Endothelial cell of umbilical vein (primary cell): Measurements from ENCODE around the gene RIPK3. TPM values are rescaled to one million over a fixed set of nuclear protein-coding genes. Genes with fewer than 3 reads are reported as not detected.

Experiments used
- BruUV-seq: library from RNA; stranded (reverse); fragments of 400-500 nt; replicated peaks from 2 replicates; lab custom pipeline; 2021; lab: Mats Ljungman, UMichigan
- CTCF ChIA-PET: fragments of 300-600, 350-600 bp; sonication (Branson Sonifier 250); formaldehyde crosslinking; loops from one replicate; lab custom pipeline; 2021; ENCODE audit warnings: antibody characterized with exemption, inconsistent platforms; lab: Charles Lee
- POLR2A ChIA-PET: fragments of 300-600, 350-600 bp; sonication (Branson Sonifier 250); formaldehyde crosslinking; loops from one replicate; lab custom pipeline; 2021; ENCODE audit warnings: antibody characterized with exemption, inconsistent platforms; lab: Charles Lee
- DNase-seq: peaks from one replicate; pipeline ENCODE4 v3.0.0-alpha.2; 2011; ENCODE audit warnings: low read depth, low spot score
- FAIRE-seq: peaks from 2 replicates; lab custom pipeline; 2011; peaks lifted over from hg19 to GRCh38; lab: Jason Lieb, UNC
- H2AFZ ChIP-seq: 2 replicates; pipeline ENCODE4 v1.6.0; 2012; ENCODE audit warnings: low read depth, low read length, control low read depth, inconsistent platforms
- H3K27ac ChIP-seq: 2 replicates; pipeline ENCODE4 v1.5.1; 2011; ENCODE audit warnings: low read depth, mild to moderate bottlenecking, control low read depth, low read length, moderate library complexity; ENCODE audit not compliant: insufficient read depth
- H3K27me3 ChIP-seq, 2 experiments: 2 replicates each; pipeline versions ENCODE4 v1.6.0 to v1.6.1; 2011; ENCODE audit warnings: low read length in 2 of 2, mixed read lengths in 1 of 2; ENCODE audit not compliant: control insufficient read depth in 2 of 2, insufficient read depth in 2 of 2
- H3K36me3 ChIP-seq, 2 experiments: 2 replicates in 1 of 2; 3 replicates in 1 of 2; pipeline ENCODE4 v1.5.1; 2011; ENCODE audit warnings: low read length in 2 of 2, mild to moderate bottlenecking in 1 of 2, moderate library complexity in 1 of 2; ENCODE audit not compliant: control insufficient read depth in 2 of 2, insufficient read depth in 2 of 2; ENCODE audit errors: extremely low read depth in 1 of 2
- H3K4me1 ChIP-seq: 3 replicates; pipeline ENCODE4 v1.5.1; 2011; ENCODE audit warnings: mild to moderate bottlenecking, low read length; ENCODE audit not compliant: control insufficient read depth, insufficient read depth; ENCODE audit errors: extremely low read depth
- H3K4me2 ChIP-seq: 2 replicates; pipeline ENCODE4 v1.6.1; 2011; ENCODE audit warnings: low read length, control low read depth, mixed read lengths; ENCODE audit not compliant: insufficient read depth
- H3K4me3 ChIP-seq, 3 experiments: fragments of 200-600 bp in 1 of 3; sonication (generic), shearing (Covaris generic) in 1 of 3; replicated peaks in 1 of 3; 2 replicates each; pipeline ENCODE4 v1.5.1; 2011 to 2016; ENCODE audit warnings: control low read depth in 3 of 3, low read length in 3 of 3, mild to moderate bottlenecking in 2 of 3, inconsistent platforms in 1 of 3, low read depth in 1 of 3, moderate library complexity in 1 of 3; ENCODE audit not compliant: insufficient read depth in 1 of 3
- H3K79me2 ChIP-seq: 2 replicates; pipeline ENCODE4 v1.6.0; 2012; ENCODE audit warnings: low read length, inconsistent platforms; ENCODE audit not compliant: control insufficient read depth, insufficient read depth
- H3K9ac ChIP-seq: replicated peaks from 2 replicates; pipeline ENCODE3; 2011; ENCODE audit warnings: low read length, control low read depth; ENCODE audit not compliant: insufficient read depth; ENCODE audit errors: extremely low read depth
- H3K9me1 ChIP-seq: replicated peaks from 3 replicates; pipeline ENCODE4 v1.6.0; 2011; ENCODE audit warnings: mild to moderate bottlenecking, low read length; ENCODE audit not compliant: control insufficient read depth, insufficient read depth; ENCODE audit errors: extremely low read depth
- H3K9me3 ChIP-seq: replicated peaks from 2 replicates; pipeline ENCODE4 v1.5.1; 2012; ENCODE audit warnings: low read length, inconsistent platforms; ENCODE audit not compliant: control insufficient read depth, insufficient read depth
- H4K20me1 ChIP-seq: replicated peaks from 2 replicates; pipeline ENCODE3; 2011; ENCODE audit warnings: mild to moderate bottlenecking, low read length; ENCODE audit not compliant: control insufficient read depth, insufficient read depth; ENCODE audit errors: extremely low read depth
- CTCF ChIP-seq, 2 donors: IDR thresholded peaks; 1 replicate in 1 of 2; 2 replicates in 1 of 2; pipeline ENCODE4 v1.5.1; 2011; ENCODE audit warnings: low read length in 2 of 2, mild to moderate bottlenecking in 2 of 2, moderate library complexity in 2 of 2, control low read depth in 1 of 2, inconsistent platforms in 1 of 2, low read depth in 1 of 2; ENCODE audit not compliant: insufficient read depth in 1 of 2; ENCODE audit errors: extremely low read depth in 1 of 2
- EZH2 ChIP-seq: IDR thresholded peaks from 2 replicates; pipeline ENCODE4 v1.6.1; 2012; ENCODE audit warnings: borderline replicate concordance, low read depth, mild to moderate bottlenecking, moderate library complexity, low read length, inconsistent platforms; ENCODE audit not compliant: severe bottlenecking
- GATA2 ChIP-seq: IDR thresholded peaks from 2 replicates; pipeline ENCODE4 v1.7.0; 2011; ENCODE audit warnings: low read depth, mild to moderate bottlenecking, moderate library complexity, mixed read lengths, low read length; ENCODE audit not compliant: insufficient read length, insufficient read depth
- JUN ChIP-seq: IDR thresholded peaks from 2 replicates; pipeline ENCODE4 v1.6.1; 2011; ENCODE audit warnings: borderline replicate concordance, low read depth; ENCODE audit not compliant: insufficient read length, insufficient read depth
- MAX ChIP-seq: IDR thresholded peaks from 2 replicates; pipeline ENCODE4 v1.6.1; 2011; ENCODE audit not compliant: insufficient read depth, insufficient read length
- POLR2A ChIP-seq: IDR thresholded peaks from 2 replicates; pipeline ENCODE4 v1.6.1; 2012; ENCODE audit warnings: low read depth, mild to moderate bottlenecking, control low read depth, low read length
- POLR2AphosphoS5 ChIP-seq: IDR thresholded peaks from 2 replicates; pipeline ENCODE4 v1.6.1; 2012; ENCODE audit warnings: low read depth, mild to moderate bottlenecking, control low read depth, low read length, moderate library complexity; ENCODE audit not compliant: insufficient read depth
- dilution Hi-C: fragments of 300-500 bp; cut with MboI; formaldehyde crosslinking; loops from one replicate; pipeline ENCODE4 v1.15.0; 2019; ENCODE audit warnings: low sequenced_read_pairs; ENCODE audit not compliant: extremely low pct_ligation_motif_present
- intact Hi-C: fragments of 100-400 bp; cut with micrococcal nuclease; formaldehyde crosslinking; loops from one replicate; pipeline ENCODE4 v1.10.0; 2022
- polyA plus RNA-seq, 4 experiments: library from polyadenylated mRNA; depleted of rRNA in 3 of 4; stranded (reverse) in 3 of 4; unstranded in 1 of 4; fragments of >200 nt; gene quantifications; 2 replicates each; pipeline versions ENCODE4 v1.2.1 to v1.2.3, GENCODE V29; 2011 to 2012; ENCODE audit warnings: missing spikeins in 1 of 4
- total RNA-seq: library from RNA; stranded (reverse); gene quantifications from 2 replicates; pipeline ENCODE4 v1.2.3, GENCODE V29; 2021

The RIPK3 gene
- total and polyA plus RNA-seq, 2 donors (not counting 3 experiments of a cell fraction or from before 2014, with no cell fraction given), result 3.1 to 5.1 TPM

- no peak overlapping the region for H3K4me3 ChIP-seq
- no peaks in the 10 kb centered on the region for H3K9me1 ChIP-seq
- no peak overlapping the region for H2AFZ ChIP-seq
- H3K4me1 ChIP-seq, result no peaks in the 10 kb centered on the region
- H3K9ac ChIP-seq, result no peak overlapping the region
- no peak overlapping the region for H3K4me2 ChIP-seq
- no peak overlapping the region for H3K27ac ChIP-seq
- CTCF ChIA-PET, result interaction anchor here (0.6 to 5.7 kb wide), 6 partner anchors 13 to 88 kb away, joined by 3 to 57 read pairs (median 4); partner anchors contain the start of gene ADCY4
- no peak for TF ChIP-seq GATA2
- TF ChIP-seq CTCF (IDR thresholded peaks at IDR 0.05; ENCODE audit: extremely low read depth in 1 of 2, insufficient read depth in 1 of 2, low read depth in 1 of 2, low read length in 2 of 2), result no peak
- no peak for TF ChIP-seq EZH2
- TF ChIP-seq JUN, result no peak
- no peak for TF ChIP-seq MAX
- no peak for TF ChIP-seq POLR2AphosphoS5
- no peak for TF ChIP-seq POLR2A
- DNase-seq (no peak), FAIRE-seq (no peak)
- H3K9me3 ChIP-seq, result no peaks in the 10 kb centered on the region
- BruUV-seq, result no TSS peak
- peaks cover 25 to 30% of the 10 kb centered on the region in 2 experiments for H3K27me3 ChIP-seq
- H4K20me1 ChIP-seq, result no peaks in the 10 kb centered on the region
- H3K36me3 ChIP-seq, result no peaks in the 10 kb centered on the region
- H3K79me2 ChIP-seq, result no peaks in the 10 kb centered on the region
- POLR2A ChIA-PET, result no interaction called here
- intact Hi-C loops (no loop called here), dilution Hi-C loops (no loop called here)
Observed at GRCh38 chr14:24348186-24348585, 8.4 kb upstream of the RIPK3 start.
